Fibroblast of lung (primary cell): ENCODE results near the gene MMP14. TPM values are rescaled to one million over a fixed set of nuclear protein-coding genes. Genes with fewer than 3 reads are reported as not detected.
"Not testable (repeated sequence)": the region's sequence is repeated elsewhere in the genome, so short reads cannot be mapped to it uniquely, and the experiment has no call there.

ENCODE experiments used
- DNase-seq, 2 donors: peaks; one replicate each; pipeline versions ENCODE4 v3.0.0 to v3.0.0-alpha.2; 2010; ENCODE audit warnings: low read depth in 2 of 2
- H2AFZ ChIP-seq: 2 replicates; pipeline ENCODE4 v1.5.1; 2012; ENCODE audit warnings: low read length, control low read depth, inconsistent platforms
- H3K27ac ChIP-seq: 2 replicates; pipeline ENCODE4 v1.5.1; 2011; ENCODE audit warnings: low read length, control low read depth; ENCODE audit not compliant: insufficient read depth
- H3K27me3 ChIP-seq: 2 replicates; pipeline ENCODE4 v1.5.1; 2011; ENCODE audit warnings: mild to moderate bottlenecking, low read length; ENCODE audit not compliant: control insufficient read depth, insufficient read depth
- H3K36me3 ChIP-seq: 2 replicates; pipeline ENCODE4 v1.5.1; 2011; ENCODE audit warnings: low read length; ENCODE audit not compliant: control insufficient read depth, insufficient read depth
- H3K4me1 ChIP-seq: 2 replicates; pipeline ENCODE4 v1.5.1; 2011; ENCODE audit warnings: low read length; ENCODE audit not compliant: control insufficient read depth, insufficient read depth; ENCODE audit errors: extremely low read depth
- H3K4me2 ChIP-seq: 2 replicates; pipeline ENCODE4 v1.5.1; 2011; ENCODE audit warnings: low read length, control low read depth; ENCODE audit not compliant: insufficient read depth; ENCODE audit errors: extremely low read depth
- H3K4me3 ChIP-seq, 4 experiments: fragments of 200-600 bp in 1 of 4; sonication (generic) in 1 of 4; replicated peaks in 1 of 4; 2 replicates each; pipeline ENCODE4 v1.5.1; 2011 to 2016; ENCODE audit warnings: low read length in 4 of 4, low read depth in 3 of 4, mild to moderate bottlenecking in 3 of 4, control low read depth in 2 of 4, inconsistent platforms in 1 of 4, mixed read lengths in 1 of 4; ENCODE audit not compliant: insufficient read depth in 1 of 4; ENCODE audit errors: control extremely low read depth in 1 of 4
- H3K79me2 ChIP-seq: 2 replicates; pipeline ENCODE4 v1.5.1; 2012; ENCODE audit warnings: mild to moderate bottlenecking, low read length, inconsistent platforms; ENCODE audit not compliant: control insufficient read depth, insufficient read depth
- H3K9ac ChIP-seq: 2 replicates; pipeline ENCODE4 v1.5.1; 2011; ENCODE audit warnings: mild to moderate bottlenecking, low read length, control low read depth; ENCODE audit not compliant: insufficient read depth
- H3K9me3 ChIP-seq: 2 replicates; pipeline ENCODE4 v1.5.1; 2012; ENCODE audit warnings: low read depth, low read length; ENCODE audit not compliant: control insufficient read depth, insufficient read depth
- H4K20me1 ChIP-seq: 2 replicates; pipeline ENCODE4 v1.5.1; 2011; ENCODE audit warnings: low read length; ENCODE audit not compliant: control insufficient read depth, insufficient read depth; ENCODE audit errors: extremely low read depth
- EZH2 ChIP-seq: IDR thresholded peaks from 2 replicates; pipeline ENCODE4 v1.5.1; 2012; ENCODE audit warnings: low read length, control low read depth, mild to moderate bottlenecking; ENCODE audit errors: missing control alignments
- polyA plus RNA-seq, 2 donors: library from polyadenylated mRNA; depleted of rRNA in 1 of 2; stranded (reverse) in 1 of 2; unstranded in 1 of 2; fragments of >200 nt; gene quantifications; 2 replicates each; pipeline ENCODE4 v1.2.1, GENCODE V29; 2011 to 2012; ENCODE audit warnings: missing spikeins in 1 of 2
- total RNA-seq: library from RNA; depleted of rRNA; stranded (reverse); fragments of >200 nt; gene quantifications from 2 replicates; pipeline ENCODE4 v1.2.1, GENCODE V29; 2014
- TF ChIP-seq, protein P1 (sequence below), 2 donors: IDR thresholded peaks in 1 of 2; conservative IDR thresholded peaks in 1 of 2; 1 replicate in 1 of 2; 2 replicates in 1 of 2; pipeline ENCODE4 v1.5.1; 2011 to 2012; ENCODE audit warnings: low read length in 2 of 2, control low read depth in 1 of 2, inconsistent platforms in 1 of 2, low read depth in 1 of 2, mild to moderate bottlenecking in 1 of 2

MMP14 gene
- total and polyA plus RNA-seq, 2 donors (not counting 1 experiment from before 2014, with no cell fraction given) = 375 to 397 TPM

DNA sequence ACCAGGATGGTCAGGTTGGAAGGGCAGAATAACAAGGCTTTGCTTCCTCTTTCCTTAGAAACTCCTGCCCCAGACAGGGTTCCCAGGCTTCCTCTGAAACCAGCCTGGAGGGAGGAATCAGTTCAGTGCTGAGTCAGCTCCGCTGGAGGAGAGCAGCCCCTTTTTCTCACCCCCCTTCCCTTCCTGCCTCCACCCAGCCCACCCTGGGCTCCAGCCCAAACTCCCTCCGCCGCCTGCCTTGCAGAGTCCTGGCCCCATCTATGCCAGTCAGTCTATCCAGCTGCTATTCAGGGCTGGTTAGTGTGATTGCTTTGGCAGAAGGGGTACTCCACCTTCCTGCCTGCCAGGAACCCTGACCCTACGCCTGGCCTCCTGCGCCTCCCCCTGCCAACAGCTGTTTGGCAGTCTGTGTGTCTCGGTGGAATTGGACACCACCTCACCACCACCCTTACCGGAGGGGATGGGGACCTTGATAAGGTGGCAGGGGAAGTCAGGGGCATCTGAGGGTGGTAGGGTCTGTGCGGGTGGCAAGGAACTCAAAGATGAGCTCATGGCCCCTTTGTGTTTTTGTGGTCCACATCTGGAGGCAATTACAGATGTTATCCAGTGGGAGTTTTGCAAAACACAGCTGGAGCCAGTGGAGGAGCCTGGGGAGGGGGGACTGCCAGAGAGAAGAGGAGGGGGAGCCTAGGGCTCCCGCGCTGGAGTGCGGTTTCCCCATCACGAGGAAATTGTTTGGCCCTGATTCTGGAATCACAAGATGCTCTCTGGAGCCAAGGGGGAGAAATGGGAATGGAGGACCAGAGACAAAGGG, 12.2 kb downstream of the MMP14 start:
- Histone ChIP-seq H3K79me2 (peaks cover 26% of the 10 kb centered on the region), H3K36me3 (peaks cover 29% of the 10 kb centered on the region), H3K27me3 (no peaks in the 10 kb centered on the region), H3K4me2 (peak overlapping the region; percentile 61), H2AFZ (no peak overlapping the region), H4K20me1 (no peaks in the 10 kb centered on the region), H3K9me3 (no peaks in the 10 kb centered on the region), H3K9ac (peak overlapping the region; percentile 67), H3K27ac (peak overlapping the region; percentile 100), H3K4me3 (peak overlapping the region in 1 of 4 experiments; percentile 21), H3K4me1 (peaks cover 64% of the 10 kb centered on the region)
- DNase-seq = peak; percentile 89 to 99
- TF ChIP-seq EZH2 = no peak
- TF ChIP-seq, protein P1, sequence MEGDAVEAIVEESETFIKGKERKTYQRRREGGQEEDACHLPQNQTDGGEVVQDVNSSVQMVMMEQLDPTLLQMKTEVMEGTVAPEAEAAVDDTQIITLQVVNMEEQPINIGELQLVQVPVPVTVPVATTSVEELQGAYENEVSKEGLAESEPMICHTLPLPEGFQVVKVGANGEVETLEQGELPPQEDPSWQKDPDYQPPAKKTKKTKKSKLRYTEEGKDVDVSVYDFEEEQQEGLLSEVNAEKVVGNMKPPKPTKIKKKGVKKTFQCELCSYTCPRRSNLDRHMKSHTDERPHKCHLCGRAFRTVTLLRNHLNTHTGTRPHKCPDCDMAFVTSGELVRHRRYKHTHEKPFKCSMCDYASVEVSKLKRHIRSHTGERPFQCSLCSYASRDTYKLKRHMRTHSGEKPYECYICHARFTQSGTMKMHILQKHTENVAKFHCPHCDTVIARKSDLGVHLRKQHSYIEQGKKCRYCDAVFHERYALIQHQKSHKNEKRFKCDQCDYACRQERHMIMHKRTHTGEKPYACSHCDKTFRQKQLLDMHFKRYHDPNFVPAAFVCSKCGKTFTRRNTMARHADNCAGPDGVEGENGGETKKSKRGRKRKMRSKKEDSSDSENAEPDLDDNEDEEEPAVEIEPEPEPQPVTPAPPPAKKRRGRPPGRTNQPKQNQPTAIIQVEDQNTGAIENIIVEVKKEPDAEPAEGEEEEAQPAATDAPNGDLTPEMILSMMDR (conservative IDR thresholded peaks at IDR 0.05 in 1 of 2, IDR thresholded peaks at IDR 0.05 in 1 of 2; ENCODE audit: low read depth in 1 of 2, low read length in 2 of 2) = no peak

DNA sequence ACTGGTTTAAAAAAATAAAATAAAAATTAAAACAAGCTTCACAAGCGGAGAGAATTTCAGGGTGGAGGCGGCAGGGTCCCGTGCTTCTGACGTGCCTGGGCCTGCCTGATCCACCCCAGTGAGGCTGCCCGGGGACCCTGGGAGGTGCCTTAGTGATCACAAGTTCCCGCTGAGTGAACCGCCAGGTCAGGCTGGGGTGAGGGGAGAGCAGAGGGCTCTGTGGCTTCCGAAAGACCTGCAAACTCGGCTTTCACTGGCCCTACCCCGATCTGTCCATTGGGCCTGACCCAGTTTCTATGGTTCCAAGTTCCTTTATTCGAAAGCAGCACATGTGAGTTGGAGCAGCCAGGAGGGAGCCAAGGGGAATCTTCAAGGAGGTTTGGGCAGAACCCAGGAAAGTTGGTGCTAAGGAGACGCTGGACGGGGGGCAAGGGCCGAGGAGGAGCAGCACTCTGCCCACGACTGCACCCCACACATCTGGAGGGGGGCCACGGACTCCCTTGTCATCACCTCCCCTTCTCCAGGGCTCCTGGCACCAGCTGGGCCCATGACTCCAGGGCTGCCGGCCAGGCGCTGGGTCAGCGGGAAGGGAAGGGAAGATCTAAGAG, 12.9 kb downstream of the MMP14 start:
- Histone ChIP-seq H3K9me3 (no peaks in the 10 kb centered on the region), H3K27ac (peak overlapping the region; percentile 100), H2AFZ (no peak overlapping the region), H3K4me1 (peaks cover 64% of the 10 kb centered on the region), H3K4me3 (peak overlapping the region in 1 of 4 experiments; percentile 11), H3K79me2 (peaks cover 21% of the 10 kb centered on the region), H3K4me2 (peak overlapping the region; percentile 55), H4K20me1 (no peaks in the 10 kb centered on the region), H3K9ac (peak overlapping the region; percentile 67), H3K27me3 (no peaks in the 10 kb centered on the region), H3K36me3 (peaks cover 24% of the 10 kb centered on the region)
- TF ChIP-seq, protein P1 (conservative IDR thresholded peaks at IDR 0.05 in 1 of 2, IDR thresholded peaks at IDR 0.05 in 1 of 2; ENCODE audit: low read depth in 1 of 2, low read length in 2 of 2) = no peak
- no peak for TF ChIP-seq EZH2
- DNase-seq = peak in 1 of 2 donors; percentile 49

DNA sequence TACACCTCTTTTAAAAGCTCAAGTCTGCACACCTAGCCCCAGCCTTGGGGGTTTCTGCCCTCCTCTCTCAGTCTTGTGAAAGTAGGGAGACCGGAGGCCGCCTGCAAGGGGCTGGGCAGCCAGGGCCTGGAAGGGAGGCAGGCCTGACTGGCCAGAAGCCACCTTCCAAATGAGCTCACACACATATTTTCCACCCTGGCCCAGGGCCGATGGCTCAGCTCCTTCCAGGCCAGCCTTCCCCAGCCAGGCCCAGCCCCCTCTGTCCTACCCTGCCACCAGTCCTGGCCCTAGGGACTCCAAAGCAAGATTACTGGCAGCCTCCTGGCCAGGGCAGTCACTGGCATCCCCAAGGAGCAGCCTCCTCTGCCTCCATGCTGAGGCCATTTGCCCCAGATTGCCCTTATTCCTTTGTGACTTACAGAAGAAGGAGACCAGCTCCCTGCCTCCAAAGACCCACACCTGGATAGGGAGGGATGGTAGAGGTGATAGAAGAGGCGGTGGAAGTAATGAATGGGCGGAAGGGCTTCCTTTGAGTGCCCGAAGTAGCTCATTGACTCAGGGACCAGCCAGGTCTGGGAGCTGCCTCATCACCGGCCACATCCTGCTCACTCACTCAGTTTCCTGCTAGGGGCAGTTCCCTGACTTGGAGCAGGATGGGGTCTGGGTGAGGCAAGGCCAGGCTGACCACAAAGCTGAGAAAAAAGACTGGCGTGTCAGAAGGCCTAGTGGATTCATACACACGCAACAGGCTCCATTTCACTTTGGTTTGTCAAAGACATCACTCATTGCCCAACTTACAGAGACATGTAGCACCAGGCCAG, 14.8 kb downstream of the MMP14 start:
- H4K20me1 ChIP-seq = no peaks in the 10 kb centered on the region
- H3K27me3 ChIP-seq = no peaks in the 10 kb centered on the region
- H3K9ac ChIP-seq = peak overlapping the region; percentile 83
- TF ChIP-seq, protein P1 (conservative IDR thresholded peaks at IDR 0.05 in 1 of 2, IDR thresholded peaks at IDR 0.05 in 1 of 2; ENCODE audit: low read depth in 1 of 2, low read length in 2 of 2) = no peak
- TF ChIP-seq EZH2 = no peak
- H3K9me3 ChIP-seq = no peaks in the 10 kb centered on the region
- H3K4me3 ChIP-seq = peak overlapping the region in 2 of 4 experiments; percentile 3 to 45
- H3K4me1 ChIP-seq = peaks cover 56% of the 10 kb centered on the region
- peaks cover 4% of the 10 kb centered on the region for H3K79me2 ChIP-seq
- no peak overlapping the region for H2AFZ ChIP-seq
- DNase-seq = peak; percentile 97 to 98
- H3K27ac ChIP-seq = peak overlapping the region; percentile 100
- peak overlapping the region; percentile 91 for H3K4me2 ChIP-seq
- H3K36me3 ChIP-seq = peaks cover 9% of the 10 kb centered on the region

DNA sequence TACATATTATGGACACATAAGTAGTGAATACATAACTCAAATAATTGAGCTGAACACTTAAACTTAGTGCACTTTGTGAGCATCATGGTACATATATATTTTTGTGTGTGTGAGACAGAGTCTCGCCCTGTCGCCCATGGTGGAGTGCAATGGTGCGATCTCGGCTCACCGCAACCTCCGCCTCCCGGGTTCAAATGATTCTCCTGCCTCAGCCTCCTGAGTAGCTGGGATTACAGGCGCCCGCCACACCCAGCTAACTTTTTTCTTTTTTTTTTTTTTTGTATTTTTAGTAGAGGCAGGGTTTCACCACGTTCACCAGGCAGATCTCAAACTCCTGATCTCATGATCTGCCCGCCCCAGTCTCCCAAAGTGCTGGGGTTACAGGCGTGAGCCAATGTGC, 15.8 kb downstream of the MMP14 start:
- H3K9ac ChIP-seq, DNase-seq, H3K9me3 ChIP-seq, H3K4me3 ChIP-seq, H3K79me2 ChIP-seq, H3K36me3 ChIP-seq, H3K27me3 ChIP-seq, H2AFZ ChIP-seq, H3K4me2 ChIP-seq, H4K20me1 ChIP-seq: not testable (repeated sequence)
- peaks cover 46% of the 10 kb centered on the region for H3K4me1 ChIP-seq
- peak overlapping the region; percentile 100 for H3K27ac ChIP-seq
